IMR-90 (cell line): ENCODE results near the gene NPR3. TPM values are rescaled to one million over a fixed set of nuclear protein-coding genes. Genes with fewer than 3 reads are reported as not detected.

Experiments
- ATAC-seq: fragments of 200-7000 bp; cut with Tn5 transposase; 2 replicates; pipeline ENCODE4 v1.9.1; 2020; ENCODE audit warnings: low read depth, mild to moderate bottlenecking, moderate library complexity
- BruUV-seq: library from RNA; stranded (reverse); fragments of 400-500 nt; replicated peaks from 2 replicates; lab custom pipeline; 2021; lab: Mats Ljungman, UMichigan
- CTCF ChIA-PET: fragments of 300-600 bp; formaldehyde crosslinking; extraction: SDS; loops from one replicate; lab custom pipeline; 2021; ENCODE audit warnings: antibody characterized with exemption; lab: Yijun Ruan, JAX
- POLR2A ChIA-PET: fragments of 300-600 bp; sonication (Branson Sonifier 250); formaldehyde crosslinking; loops from one replicate; lab custom pipeline; 2022; ENCODE audit warnings: antibody characterized with exemption; ENCODE audit not compliant: unreplicated experiment; lab: Charles Lee
- DNase-seq: peaks from one replicate; pipeline ENCODE4 v3.0.0; 2013
- H2AFZ ChIP-seq: replicated peaks from 2 replicates; pipeline ENCODE3; 2013; ENCODE audit warnings: low read length, mild to moderate bottlenecking; ENCODE audit not compliant: poor library complexity
- H2AK5ac ChIP-seq: 2 replicates; pipeline ENCODE4 v1.6.1; 2013; ENCODE audit warnings: low read depth, low read length, inconsistent platforms
- H2AK9ac ChIP-seq: replicated peaks from 2 replicates; pipeline ENCODE3; 2013; ENCODE audit warnings: mild to moderate bottlenecking, low read depth, low read length, moderate library complexity; ENCODE audit not compliant: poor library complexity
- H2BK120ac ChIP-seq: 2 replicates; pipeline ENCODE4 v1.6.1; 2013; ENCODE audit warnings: low read depth, low read length, inconsistent platforms
- H2BK15ac ChIP-seq: 3 replicates; pipeline ENCODE4 v1.6.1; 2013; ENCODE audit warnings: low read depth, low read length, inconsistent platforms
- H2BK20ac ChIP-seq: 2 replicates; pipeline ENCODE4 v1.6.1; 2013; ENCODE audit warnings: low read depth, mild to moderate bottlenecking, inconsistent platforms, low read length, moderate library complexity
- H2BK5ac ChIP-seq: 2 replicates; pipeline ENCODE4 v1.6.1; 2013; ENCODE audit warnings: mild to moderate bottlenecking, low read depth, low read length, inconsistent platforms; ENCODE audit not compliant: poor library complexity, severe bottlenecking
- H3K14ac ChIP-seq: replicated peaks from 2 replicates; pipeline ENCODE4 v1.6.1; 2013; ENCODE audit warnings: low read depth, low read length, inconsistent platforms
- H3K18ac ChIP-seq: 2 replicates; pipeline ENCODE4 v1.6.1; 2013; ENCODE audit warnings: low read depth, low read length, control low read depth
- H3K23ac ChIP-seq: 2 replicates; pipeline ENCODE4 v1.6.1; 2013; ENCODE audit warnings: low read depth, low read length, inconsistent platforms
- H3K27ac ChIP-seq: 2 replicates; pipeline ENCODE4 v1.5.1; 2013; ENCODE audit warnings: mild to moderate bottlenecking, control low read depth, low read length; ENCODE audit not compliant: insufficient read depth
- H3K27me3 ChIP-seq: 2 replicates; pipeline ENCODE4 v1.6.1; 2013; ENCODE audit warnings: low read length; ENCODE audit not compliant: control insufficient read depth, insufficient read depth
- H3K36me3 ChIP-seq: 2 replicates; pipeline ENCODE4 v1.6.1; 2013; ENCODE audit warnings: low read length, mixed read lengths; ENCODE audit not compliant: control insufficient read depth, insufficient read depth
- H3K4ac ChIP-seq: 2 replicates; pipeline ENCODE4 v1.6.1; 2013; ENCODE audit warnings: low read depth, low read length, inconsistent platforms
- H3K4me1 ChIP-seq: 2 replicates; pipeline ENCODE4 v1.6.1; 2013; ENCODE audit warnings: low read length, mixed read lengths; ENCODE audit not compliant: control insufficient read depth, insufficient read depth
- H3K4me2 ChIP-seq: 2 replicates; pipeline ENCODE4 v1.6.1; 2013; ENCODE audit warnings: low read depth, mild to moderate bottlenecking, control low read depth, low read length, moderate library complexity
- H3K4me3 ChIP-seq: 2 replicates; pipeline ENCODE4 v1.5.1; 2013; ENCODE audit warnings: low read depth, mild to moderate bottlenecking, control low read depth, low read length, moderate library complexity; ENCODE audit not compliant: insufficient read depth
- H3K56ac ChIP-seq: 2 replicates; pipeline ENCODE4 v1.6.1; 2013; ENCODE audit warnings: low read length, inconsistent platforms; ENCODE audit not compliant: insufficient read depth; ENCODE audit errors: extremely low read depth
- H3K79me1 ChIP-seq, 2 experiments: 2 replicates each; pipeline ENCODE4 v1.6.1; 2013; ENCODE audit warnings: low read length in 2 of 2, inconsistent platforms in 1 of 2, low read depth in 1 of 2
- H3K9ac ChIP-seq: 2 replicates; pipeline ENCODE4 v1.6.1; 2013; ENCODE audit warnings: low read depth, low read length, control low read depth
- H3K9me1 ChIP-seq: 2 replicates; pipeline ENCODE4 v1.6.1; 2013; ENCODE audit warnings: low read length, inconsistent platforms; ENCODE audit not compliant: insufficient read depth
- H3K9me3 ChIP-seq: 2 replicates; pipeline ENCODE4 v1.6.1; 2013; ENCODE audit warnings: low read length; ENCODE audit not compliant: control insufficient read depth, insufficient read depth
- H4K20me1 ChIP-seq: 2 replicates; pipeline ENCODE4 v1.6.1; 2013; ENCODE audit warnings: low read length, inconsistent platforms; ENCODE audit not compliant: insufficient read depth
- H4K5ac ChIP-seq: 2 replicates; pipeline ENCODE4 v1.6.1; 2013; ENCODE audit warnings: mild to moderate bottlenecking, low read depth, low read length, control low read depth
- H4K8ac ChIP-seq, 2 experiments: 2 replicates each; pipeline ENCODE4 v1.6.1; 2013; ENCODE audit warnings: low read depth in 2 of 2, low read length in 2 of 2, control low read depth in 1 of 2, inconsistent platforms in 1 of 2
- H4K91ac ChIP-seq: 2 replicates; pipeline ENCODE4 v1.6.1; 2013; ENCODE audit warnings: low read depth, low read length, inconsistent platforms; ENCODE audit not compliant: insufficient read depth
- CHD1 ChIP-seq: IDR thresholded peaks from 2 replicates; pipeline ENCODE4 v1.6.1; 2012; ENCODE audit warnings: low read depth, low read length, improper control_type of control experiment
- CTCF ChIP-seq: conservative IDR thresholded peaks from 2 replicates; pipeline ENCODE4 v1.5.1; 2012; ENCODE audit warnings: mild to moderate bottlenecking, low read depth, low read length, improper control_type of control experiment
- ELK1 ChIP-seq: fragments of 150-350 bp; IDR thresholded peaks from 2 replicates; pipeline ENCODE4 v1.6.1; 2016; ENCODE audit warnings: low read depth, mild to moderate bottlenecking, low read length, moderate library complexity, borderline replicate concordance
- MAFK ChIP-seq: IDR thresholded peaks from 2 replicates; pipeline ENCODE4 v1.6.1; 2012; ENCODE audit warnings: low read depth, low read length, improper control_type of control experiment
- MAZ ChIP-seq: IDR thresholded peaks from 2 replicates; pipeline ENCODE4 v1.6.1; 2012; ENCODE audit warnings: low read depth, mild to moderate bottlenecking, low read length, improper control_type of control experiment, moderate library complexity, borderline replicate concordance
- MXI1 ChIP-seq: IDR thresholded peaks from 2 replicates; pipeline ENCODE4 v1.6.1; 2012; ENCODE audit warnings: low read depth, mild to moderate bottlenecking, low read length, moderate library complexity, borderline replicate concordance
- NFE2L2 ChIP-seq: fragments of 150-350 bp; IDR thresholded peaks from 2 replicates; pipeline ENCODE4 v1.6.1; 2016; ENCODE audit warnings: low read depth, mild to moderate bottlenecking, low read length
- POLR2A ChIP-seq: IDR thresholded peaks from 2 replicates; pipeline ENCODE4 v1.6.1; 2012; ENCODE audit warnings: mild to moderate bottlenecking, low read depth, low read length
- RAD21 ChIP-seq: IDR thresholded peaks from 2 replicates; pipeline ENCODE4 v1.6.1; 2012; ENCODE audit warnings: low read length, improper control_type of control experiment
- RCOR1 ChIP-seq: IDR thresholded peaks from 2 replicates; pipeline ENCODE4 v1.6.1; 2012; ENCODE audit warnings: mild to moderate bottlenecking, low read length, improper control_type of control experiment; ENCODE audit not compliant: insufficient replicate concordance
- RFX5 ChIP-seq: IDR thresholded peaks from 2 replicates; pipeline ENCODE4 v1.8.0; 2012; ENCODE audit warnings: low read depth, mild to moderate bottlenecking, low read length, moderate library complexity
- SMC3 ChIP-seq: fragments of 150-350 bp; IDR thresholded peaks from 2 replicates; pipeline ENCODE4 v1.6.1; 2016; ENCODE audit warnings: low read depth, mild to moderate bottlenecking, antibody characterized with exemption, low read length, moderate library complexity
- WGBS, 2 experiments: methylation state at CpG; one replicate each; pipeline versions ENCODE4 v1.1.5 to v1.1.7; 2013; ENCODE audit warnings: missing lambda C conversion rate in 2 of 2; ENCODE audit not compliant: insufficient read length in 1 of 2; ENCODE audit errors: extremely low coverage in 2 of 2; 5-methylcytosine and 5-hydroxymethylcytosine counted together
- dilution Hi-C: fragments of 300-500 bp; cut with HindIII; formaldehyde crosslinking; loops from one replicate; pipeline ENCODE4 v1.14.3; 2018; ENCODE audit warnings: low sequenced_read_pairs; ENCODE audit not compliant: unreplicated experiment
- in situ Hi-C: fragments of 300-500 bp; cut with MboI; formaldehyde crosslinking; loops from 3 replicates; pipeline ENCODE4 v1.14.3; 2019; ENCODE audit warnings: low sequenced_read_pairs, inconsistent platforms, mixed read lengths
- intact Hi-C: fragments of 100-400 bp; cut with micrococcal nuclease; formaldehyde crosslinking; loops from 2 replicates; pipeline ENCODE4 v1.10.0; 2022
- polyA plus RNA-seq, 3 experiments: library from polyadenylated mRNA; depleted of rRNA; stranded (reverse); fragments of >200 nt; gene quantifications; 2 replicates each; pipeline ENCODE4 v1.2.3, GENCODE V29; 2012; ENCODE audit warnings: low replicate concordance in 1 of 3
- total RNA-seq: library from RNA; depleted of rRNA; stranded (reverse); fragments of >200 nt; gene quantifications from 2 replicates; pipeline ENCODE4 v1.2.3, GENCODE V29; 2012

NPR3 gene
- total and polyA plus RNA-seq, 2 of the 4 experiments (the other 2 are of a cell fraction): 24.6 to 88.2 TPM

- TF ChIP-seq RFX5 (no peak), SMC3 (no peak), MAZ (no peak)
These were observed 2.2 kb upstream of the NPR3 start (continued) for GRCh38 chr5:32708949-32709348.

- Histone ChIP-seq H4K8ac (peak overlapping the region; percentile 84 to 85), H2BK15ac (peak overlapping the region; percentile 75; the same call in 2 of the 3 replicates), H4K91ac (peak overlapping the region; percentile 96), H2AK5ac (no peak overlapping the region; the same call in 1 of the 2 replicates), H3K9me1 (no peaks in the 10 kb centered on the region; the same call in 1 of the 2 replicates), H3K4ac (peak overlapping the region; percentile 75), H2AK9ac (peak overlapping the region; percentile 83), H3K23ac (peak overlapping the region; percentile 79), H3K36me3 (0 out of 2 replicates have a peak, but pooled peaks cover 1% of the 10 kb centered on the region), H2AFZ (peak overlapping the region; percentile 96), H3K9me3 (no peaks in the 10 kb centered on the region), H3K9ac (peak overlapping the region; percentile 82), H3K27ac (peak overlapping the region; percentile 80), H2BK120ac (peak overlapping the region; percentile 84), H4K5ac (peak overlapping the region; percentile 80), H2BK20ac (peak overlapping the region; percentile 82), H3K18ac (peak overlapping the region; percentile 84), H3K14ac (peak overlapping the region; percentile 37), H3K4me2 (peak overlapping the region; percentile 94), H3K79me1 (no peaks in the 10 kb centered on the region; a peak in 2 of 4 replicates), H3K4me3 (peak overlapping the region; percentile 84), H2BK5ac (peak overlapping the region; percentile 70), H4K20me1 (no peaks in the 10 kb centered on the region), H3K56ac (peak overlapping the region; percentile 66), H3K4me1 (no peaks in the 10 kb centered on the region; the same call in none of the 2 replicates), H3K27me3 (no peaks in the 10 kb centered on the region)
- WGBS, 2 experiments: 3% methylated on average over 24 of the region's 49 CpGs; no CpG with 5 or more reads in 1 of the 2 experiments
- TF ChIP-seq ELK1 (no peak), RCOR1 (no peak), SMC3 (peak; percentile 64), MXI1 (peak; percentile 14; the same call in 1 of the 2 replicates), NFE2L2 (no peak), RAD21 (peak; percentile 50), POLR2A (peak; percentile 65; the same call in 1 of the 2 replicates), RFX5 (no peak), CHD1 (no peak), MAFK (no peak), CTCF (peak; percentile 75)
- in situ Hi-C loops (loop anchor here (10.0 kb wide), 2 partner anchors 205 to 465 kb away; no protein-coding TSS in a partner anchor), intact Hi-C loops (loop anchor here (1.0 to 5.0 kb wide), 7 partner anchors 82 to 713 kb away; no protein-coding TSS in a partner anchor), dilution Hi-C loops (no loop called here)
- peak; percentile 79 for DNase-seq
- POLR2A ChIA-PET: no interaction called here
- ATAC-seq: peak; percentile 62
- no TSS peak for BruUV-seq
- CTCF ChIA-PET: interaction anchor here (0.5 to 1.8 kb wide), 7 partner anchors 145 to 713 kb away, joined by 3 to 6 read pairs (median 3); no protein-coding TSS in a partner anchor
These were observed 1.2 kb upstream of the NPR3 start for GRCh38 chr5:32709750-32710549.
